ENCODE results near the gene MTLN. TPM values are rescaled to one million over a fixed set of nuclear protein-coding genes. Genes with fewer than 3 reads are reported as not detected.
"Not testable (repeated sequence)": the region's sequence is repeated elsewhere in the genome, so short reads cannot be mapped to it uniquely, and the experiment has no call there.

MTLN gene
- total RNA-seq, 2 donors from 2014 or later: 111 to 261 TPM

DNA sequence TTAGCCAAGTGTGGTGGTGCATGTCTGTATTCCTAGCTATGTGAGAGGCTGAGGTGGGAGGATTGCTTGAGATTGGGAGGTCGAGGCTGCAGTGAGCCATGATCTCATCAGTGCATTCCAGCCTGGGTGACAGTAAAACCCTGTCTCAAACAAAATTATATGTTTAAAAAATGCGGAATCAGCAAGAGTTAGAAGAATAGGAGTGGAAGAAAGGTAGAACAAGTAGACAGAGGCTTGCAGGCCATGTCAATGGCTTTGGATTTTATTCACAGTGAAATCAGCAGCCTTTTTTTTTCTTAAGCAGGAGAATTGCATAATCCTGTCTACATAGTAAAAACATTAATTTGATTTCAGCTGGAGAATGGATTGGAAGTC is 7.8 kb upstream of the MTLN start:
- no peak for DNase-seq (ENCODE audit: low spot score)
- H3K36me3 ChIP-seq: no peaks in the 10 kb centered on the region
- H3K27me3 ChIP-seq: no peaks in the 10 kb centered on the region
- H3K27ac ChIP-seq: no peak overlapping the region
- H3K4me3 ChIP-seq: no peak overlapping the region
- H3K4me1 ChIP-seq: no peaks in the 10 kb centered on the region
- no peak for TF ChIP-seq CTCF (IDR thresholded peaks at IDR 0.05)
- H3K9me3 ChIP-seq: no peaks in the 10 kb centered on the region

- TF ChIP-seq CTCF (IDR thresholded peaks at IDR 0.05): no peak
These were observed 7.3 kb upstream of the MTLN start for GRCh38 chr2:110219496-110220189.

DNA sequence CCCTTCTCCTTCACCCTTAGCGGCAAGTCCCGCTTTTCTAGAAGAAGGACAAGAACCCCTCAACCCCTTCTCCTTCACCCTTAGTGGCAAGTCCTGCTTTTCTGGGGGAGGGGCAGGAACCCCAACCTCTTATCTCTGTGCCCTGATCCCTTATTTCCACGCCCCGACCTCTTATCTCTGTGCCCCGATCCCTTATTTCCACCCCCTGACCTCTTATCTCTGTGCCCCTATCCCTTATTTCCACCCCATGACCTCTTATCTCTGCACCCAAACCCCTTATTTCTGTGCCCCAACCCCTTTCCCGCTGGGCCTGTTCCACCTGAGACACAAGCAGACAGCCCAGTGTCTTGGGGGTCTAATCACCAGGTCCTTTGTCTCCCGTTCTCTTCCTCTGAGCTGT is 6.5 kb upstream of the MTLN start:
- H3K4me1 ChIP-seq; H3K36me3 ChIP-seq; H3K27ac ChIP-seq; H3K9me3 ChIP-seq; DNase-seq (ENCODE audit: low spot score); H3K4me3 ChIP-seq; H3K27me3 ChIP-seq: not testable (repeated sequence)

More at GRCh38 chr2:110219496-110220189, 7.3 kb upstream of the MTLN start:
- Histone ChIP-seq H3K36me3 (no peaks in the 10 kb centered on the region), H3K4me1 (no peaks in the 10 kb centered on the region), H3K27me3 (no peaks in the 10 kb centered on the region), H3K9me3 (no peaks in the 10 kb centered on the region), H3K27ac (no peak overlapping the region), H3K4me3 (no peak overlapping the region)
- DNase-seq (ENCODE audit: low spot score): no peak

- peaks cover 0 to 3% of the 10 kb centered on the region in 2 donors for H3K9me3 ChIP-seq
- peaks cover 0 to under 1% of the 10 kb centered on the region in 2 donors for H3K4me1 ChIP-seq
- DNase-seq (ENCODE audit: low spot score): no peak
- no peaks in the 10 kb centered on the region for H3K36me3 ChIP-seq
- H3K27me3 ChIP-seq: no peaks in the 10 kb centered on the region
- TF ChIP-seq CTCF (IDR thresholded peaks at IDR 0.05): no peak
- H3K27ac ChIP-seq: no peak overlapping the region
- H3K4me3 ChIP-seq: no peak overlapping the region
These were observed 4.5 kb upstream of the MTLN start for GRCh38 chr2:110216803-110217202.

- no peak overlapping the region for H3K4me3 ChIP-seq
- H3K4me1 ChIP-seq: peaks cover 0 to 6% of the 10 kb centered on the region in 2 donors
- H3K36me3 ChIP-seq: no peaks in the 10 kb centered on the region
- no peak overlapping the region for H3K27ac ChIP-seq
- no peaks in the 10 kb centered on the region for H3K27me3 ChIP-seq
- no peak for TF ChIP-seq CTCF (IDR thresholded peaks at IDR 0.05)
- no peak for DNase-seq (ENCODE audit: low spot score)
- peaks cover 0 to 3% of the 10 kb centered on the region in 2 donors for H3K9me3 ChIP-seq
These were observed 3.9 kb upstream of the MTLN start for GRCh38 chr2:110216199-110216598.

GRCh38 chr2:110215566-110216158 is 3.3 kb upstream of the MTLN start:
- Histone ChIP-seq H3K27me3 (no peaks in the 10 kb centered on the region), H3K27ac (no peak overlapping the region), H3K4me3 (no peak overlapping the region), H3K4me1 (peaks cover 0 to 12% of the 10 kb centered on the region in 2 donors), H3K36me3 (no peaks in the 10 kb centered on the region), H3K9me3 (peaks cover 0 to 3% of the 10 kb centered on the region in 2 donors)
- no peak for TF ChIP-seq CTCF (IDR thresholded peaks at IDR 0.05)
- no peak for DNase-seq (ENCODE audit: low spot score)
